Osteocyte (in vitro differentiated cells): ENCODE results near the gene RNF181. TPM values are rescaled to one million over a fixed set of nuclear protein-coding genes. Genes with fewer than 3 reads are reported as not detected.

ENCODE experiments used
- DNase-seq: peaks from one replicate; pipeline ENCODE4 v3.0.0; 2021; ENCODE audit warnings: mixed read lengths; ENCODE audit not compliant: unreplicated experiment; ENCODE audit errors: extremely low spot score
- H3K27ac Mint-ChIP-seq: one replicate; pipeline ENCODE4 v1.8.0; 2021; ENCODE audit warnings: mild to moderate bottlenecking, mixed read lengths; ENCODE audit not compliant: unreplicated experiment
- H3K27me3 Mint-ChIP-seq: one replicate; pipeline ENCODE4 v1.8.0; 2021; ENCODE audit warnings: mixed read lengths; ENCODE audit not compliant: unreplicated experiment
- H3K36me3 Mint-ChIP-seq: one replicate; pipeline ENCODE4 v1.8.0; 2021; ENCODE audit warnings: mixed read lengths; ENCODE audit not compliant: unreplicated experiment
- H3K4me1 Mint-ChIP-seq: one replicate; pipeline ENCODE4 v1.8.0; 2021; ENCODE audit warnings: mixed read lengths; ENCODE audit not compliant: unreplicated experiment
- H3K4me3 Mint-ChIP-seq: one replicate; pipeline ENCODE4 v1.8.0; 2021; ENCODE audit warnings: mild to moderate bottlenecking, moderate library complexity, mixed read lengths; ENCODE audit not compliant: unreplicated experiment
- H3K9me3 Mint-ChIP-seq: one replicate; pipeline ENCODE4 v1.8.0; 2021; ENCODE audit warnings: mixed read lengths; ENCODE audit not compliant: unreplicated experiment
- CTCF ChIP-seq: fragments of 200-600 bp; sonication (generic); IDR thresholded peaks from 2 replicates; pipeline ENCODE4 v1.5.0; 2021; ENCODE audit warnings: antibody characterized with exemption, mild to moderate bottlenecking, moderate library complexity
- total RNA-seq: library from RNA; stranded (reverse); gene quantifications from 2 replicates; pipeline ENCODE4 v1.2.1, GENCODE V29; 2021

RNF181 gene
- total RNA-seq, 1 donor from 2014 or later = 77.2 TPM

GRCh38 chr2:85582492-85582891, 13.1 kb upstream of the RNF181 start:
- peaks cover 4% of the 10 kb centered on the region for H3K27me3 Mint-ChIP-seq
- H3K4me1 Mint-ChIP-seq = peaks cover 40% of the 10 kb centered on the region
- H3K27ac Mint-ChIP-seq = no peak overlapping the region
- no peak for TF ChIP-seq CTCF
- no peaks in the 10 kb centered on the region for H3K36me3 Mint-ChIP-seq
- H3K9me3 Mint-ChIP-seq = no peaks in the 10 kb centered on the region
- no peak for DNase-seq
- no peak overlapping the region for H3K4me3 Mint-ChIP-seq

GRCh38 chr2:85583667-85584353, 11.7 kb upstream of the RNF181 start:
- no peak for DNase-seq
- Mint-ChIP-seq H3K27ac (no peak overlapping the region), H3K4me1 (peaks cover 37% of the 10 kb centered on the region), H3K9me3 (no peaks in the 10 kb centered on the region), H3K4me3 (no peak overlapping the region), H3K27me3 (peaks cover 4% of the 10 kb centered on the region), H3K36me3 (no peaks in the 10 kb centered on the region)
- TF ChIP-seq CTCF = no peak

GRCh38 chr2:85584354-85584856, 11.1 kb upstream of the RNF181 start, which contains the start of gene VAMP5:
TSS of gene VAMP5 (plus strand) at chr2:85584431. CDS start at chr2:85584491, 60 bp downstream.
- no peak for TF ChIP-seq CTCF
- Mint-ChIP-seq H3K27ac (peak within 1 kb of the TSS; percentile 32), H3K4me3 (no peak within 1 kb of the TSS)

GRCh38 chr2:85584857-85585780, 10.4 kb upstream of the RNF181 start:
- no peak for TF ChIP-seq CTCF
- Mint-ChIP-seq H3K27ac (peak overlapping the region; percentile 32), H3K4me3 (no peak overlapping the region), H3K9me3 (no peaks in the 10 kb centered on the region), H3K27me3 (peaks cover 4% of the 10 kb centered on the region), H3K36me3 (no peaks in the 10 kb centered on the region), H3K4me1 (peaks cover 36% of the 10 kb centered on the region)
- no peak for DNase-seq

More at GRCh38 chr2:85584354-85584856, 11.1 kb upstream of the RNF181 start, which contains the start of gene VAMP5:
- DNase-seq = no peak
- H3K4me1 Mint-ChIP-seq = peaks cover 35% of the 10 kb centered on the region
- H3K9me3 Mint-ChIP-seq = no peaks in the 10 kb centered on the region
- H3K27me3 Mint-ChIP-seq = peaks cover 4% of the 10 kb centered on the region
- no peaks in the 10 kb centered on the region for H3K36me3 Mint-ChIP-seq

GRCh38 chr2:85585781-85586105, 9.8 kb upstream of the RNF181 start:
- Mint-ChIP-seq H3K27me3 (peaks cover 4% of the 10 kb centered on the region), H3K9me3 (no peaks in the 10 kb centered on the region), H3K27ac (no peak overlapping the region), H3K36me3 (no peaks in the 10 kb centered on the region), H3K4me3 (no peak overlapping the region), H3K4me1 (peaks cover 39% of the 10 kb centered on the region)
- DNase-seq = no peak
- no peak for TF ChIP-seq CTCF
